GM23248 (cell line): Measurements from ENCODE around the gene AKT3. TPM values are rescaled to one million over a fixed set of nuclear protein-coding genes. Genes with fewer than 3 reads are reported as not detected.

Source experiments
- DNase-seq: peaks from one replicate; pipeline ENCODE4 v3.0.0-alpha.2; 2015
- H2AFZ ChIP-seq: fragments of 200-600 bp; sonication (generic); 2 replicates; pipeline ENCODE4 v1.6.1; 2016; ENCODE audit warnings: antibody characterized with exemption
- H3F3A ChIP-seq: fragments of 200-600 bp; sonication (generic); 2 replicates; pipeline ENCODE4 v1.6.1; 2016; ENCODE audit warnings: mild to moderate bottlenecking, antibody characterized with exemption, mixed run types; ENCODE audit not compliant: insufficient read depth
- H3K27ac ChIP-seq: fragments of 200-600 bp; sonication (generic); 2 replicates; pipeline ENCODE4 v1.5.1; 2016; ENCODE audit warnings: mild to moderate bottlenecking
- H3K27me3 ChIP-seq: fragments of 200-600 bp; sonication (generic); replicated peaks from 2 replicates; pipeline ENCODE4 v1.6.1; 2016; ENCODE audit warnings: mild to moderate bottlenecking; ENCODE audit not compliant: insufficient read depth
- H3K36me3 ChIP-seq: fragments of 200-600 bp; sonication (generic); 2 replicates; pipeline ENCODE4 v1.6.1; 2016; ENCODE audit warnings: low read depth, mild to moderate bottlenecking
- H3K4me1 ChIP-seq: fragments of 200-600 bp; sonication (generic); 2 replicates; pipeline ENCODE4 v1.6.1; 2016; ENCODE audit warnings: mild to moderate bottlenecking; ENCODE audit not compliant: insufficient read depth
- H3K4me2 ChIP-seq: fragments of 200-600 bp; sonication (generic); one replicate; pipeline ENCODE4 v1.6.1; 2016; ENCODE audit warnings: mild to moderate bottlenecking; ENCODE audit not compliant: unreplicated experiment
- H3K4me3 ChIP-seq: fragments of 200-600 bp; sonication (generic); 2 replicates; pipeline ENCODE4 v1.5.1; 2016; ENCODE audit warnings: mild to moderate bottlenecking
- H3K79me2 ChIP-seq: fragments of 200-600 bp; sonication (generic); 2 replicates; pipeline ENCODE4 v1.6.1; 2016; ENCODE audit warnings: mild to moderate bottlenecking; ENCODE audit not compliant: insufficient read depth
- H3K9ac ChIP-seq: fragments of 200-600 bp; sonication (generic); 2 replicates; pipeline ENCODE4 v1.6.1; 2016; ENCODE audit warnings: mild to moderate bottlenecking
- H3K9me2 ChIP-seq: fragments of 200-600 bp; sonication (generic); 2 replicates; pipeline ENCODE4 v1.6.1; 2016; ENCODE audit warnings: mixed run types, mild to moderate bottlenecking, moderate library complexity; ENCODE audit not compliant: insufficient read depth
- H3K9me3 ChIP-seq: fragments of 200-600 bp; sonication (generic); one replicate; pipeline ENCODE4 v1.6.1; 2017; ENCODE audit warnings: low read depth
- H4K20me1 ChIP-seq: fragments of 200-600 bp; sonication (generic); 2 replicates; pipeline ENCODE4 v1.6.0; 2016; ENCODE audit not compliant: insufficient read depth
- EZH2 ChIP-seq: fragments of 200-600 bp; sonication (generic); IDR thresholded peaks from 2 replicates; pipeline ENCODE4 v1.6.1; 2018; ENCODE audit warnings: antibody characterized with exemption, mild to moderate bottlenecking; ENCODE audit not compliant: insufficient read depth, poor library complexity, severe bottlenecking
- EZH2phosphoT487 ChIP-seq: fragments of 200-600 bp; sonication (generic); IDR thresholded peaks from 2 replicates; pipeline ENCODE4 v1.6.1; 2018; ENCODE audit warnings: antibody characterized with exemption, moderate library complexity, mild to moderate bottlenecking, low read depth; ENCODE audit not compliant: insufficient read depth
- WGBS, 2 experiments: methylation state at CpG; one replicate each; pipeline ENCODE4 v1.1.6; 2015 to 2017; ENCODE audit warnings: low lambda C conversion rate in 2 of 2, low coverage in 1 of 2; ENCODE audit errors: missing lambda C conversion rate in 2 of 2; 5-methylcytosine and 5-hydroxymethylcytosine counted together
- in situ Hi-C: fragments of 300-500 bp; cut with MboI; formaldehyde crosslinking; loops from 2 replicates; pipeline ENCODE4 v1.15.0; 2020
- polyA plus RNA-seq: library from polyadenylated mRNA; unstranded; fragments of >200 nt; fragmentation: Nextera tagmentation; extraction: Ambion mirVana; gene quantifications from 2 replicates; pipeline ENCODE4 v1.2.1, GENCODE V29; 2016
- total RNA-seq: library from RNA; depleted of rRNA; stranded (reverse); fragments of >200 nt; shearing (Covaris generic); gene quantifications from 2 replicates; pipeline ENCODE4 v1.2.3, GENCODE V29; 2014

The AKT3 gene
- total and polyA plus RNA-seq, 2 experiments from 2014 or later, result 9.1 to 31.2 TPM

GRCh38 chr1:243496806-243497205, 353.2 kb downstream of the AKT3 start:
- TF ChIP-seq EZH2, result no peak
- no peak for TF ChIP-seq EZH2phosphoT487
- H3K27ac ChIP-seq, result no peak overlapping the region

GRCh38 chr1:243496187-243496646, 353.8 kb downstream of the AKT3 start:
- no peaks in the 10 kb centered on the region for H3K27me3 ChIP-seq
- H4K20me1 ChIP-seq, result no peaks in the 10 kb centered on the region
- WGBS, 2 experiments, result 45 to 51% methylated on average over 18 to 19 of the region's 19 CpGs
- H3K4me3 ChIP-seq, result no peak overlapping the region
- in situ Hi-C loops, result no loop called here
- H3K79me2 ChIP-seq, result no peaks in the 10 kb centered on the region
- DNase-seq, result no peak
- peak overlapping the region; percentile 50; the same call in 1 of the 2 replicates for H3K9ac ChIP-seq
- no peaks in the 10 kb centered on the region for H3K9me3 ChIP-seq
- H3K4me2 ChIP-seq, result peak overlapping the region; percentile 71
- H3K9me2 ChIP-seq, result no peaks in the 10 kb centered on the region
- TF ChIP-seq EZH2 (no peak), EZH2phosphoT487 (no peak)
- H3F3A ChIP-seq, result peaks cover 36% of the 10 kb centered on the region
- peak overlapping the region; percentile 59 for H2AFZ ChIP-seq
- H3K36me3 ChIP-seq, result 0 out of 2 replicates have a peak, but pooled peaks cover 8% of the 10 kb centered on the region
- peaks cover 37% of the 10 kb centered on the region for H3K4me1 ChIP-seq
- peak overlapping the region; percentile 72 for H3K27ac ChIP-seq

More at GRCh38 chr1:243496806-243497205, 353.2 kb downstream of the AKT3 start:
- Histone ChIP-seq H2AFZ (no peak overlapping the region), H3K36me3 (0 out of 2 replicates have a peak, but pooled peaks cover 8% of the 10 kb centered on the region), H3F3A (peaks cover 36% of the 10 kb centered on the region), H3K9me3 (no peaks in the 10 kb centered on the region), H3K79me2 (no peaks in the 10 kb centered on the region), H3K9ac (no peak overlapping the region), H3K4me1 (peaks cover 37% of the 10 kb centered on the region), H3K4me2 (no peak overlapping the region), H3K27me3 (no peaks in the 10 kb centered on the region), H3K9me2 (no peaks in the 10 kb centered on the region), H3K4me3 (no peak overlapping the region), H4K20me1 (no peaks in the 10 kb centered on the region)
- DNase-seq, result no peak
- 87 to 89% methylated on average over 11 of the region's 11 CpGs for WGBS, 2 experiments
- in situ Hi-C loops, result no loop called here

GRCh38 chr1:243495442-243496186, 354.4 kb downstream of the AKT3 start:
- Histone ChIP-seq H3K4me3 (no peak overlapping the region), H3K4me1 (peaks cover 39% of the 10 kb centered on the region), H3K27me3 (no peaks in the 10 kb centered on the region), H4K20me1 (no peaks in the 10 kb centered on the region), H3K27ac (peak overlapping the region; percentile 72), H3K36me3 (0 out of 2 replicates have a peak, but pooled peaks cover 8% of the 10 kb centered on the region), H3K9me3 (no peaks in the 10 kb centered on the region), H2AFZ (peak overlapping the region; percentile 59), H3F3A (peaks cover 39% of the 10 kb centered on the region), H3K4me2 (peak overlapping the region; percentile 71), H3K9me2 (no peaks in the 10 kb centered on the region), H3K79me2 (no peaks in the 10 kb centered on the region), H3K9ac (peak overlapping the region; percentile 50; the same call in 1 of the 2 replicates)
- peak; percentile 80 for DNase-seq
- TF ChIP-seq EZH2phosphoT487 (no peak), EZH2 (no peak)
- in situ Hi-C loops, result no loop called here
- 72 to 74% methylated on average over 21 to 22 of the region's 24 CpGs for WGBS, 2 experiments

GRCh38 chr1:243494741-243495431, 355.2 kb downstream of the AKT3 start:
- Histone ChIP-seq H3K4me2 (no peak overlapping the region), H3K9ac (no peak overlapping the region), H3K79me2 (no peaks in the 10 kb centered on the region), H3K27ac (no peak overlapping the region), H4K20me1 (no peaks in the 10 kb centered on the region), H3K27me3 (no peaks in the 10 kb centered on the region), H2AFZ (no peak overlapping the region), H3K9me2 (no peaks in the 10 kb centered on the region), H3K36me3 (0 out of 2 replicates have a peak, but pooled peaks cover 3% of the 10 kb centered on the region), H3K4me3 (no peak overlapping the region), H3K4me1 (peaks cover 35% of the 10 kb centered on the region), H3K9me3 (no peaks in the 10 kb centered on the region), H3F3A (peaks cover 32% of the 10 kb centered on the region)
- WGBS, 2 experiments, result 94 to 95% methylated on average over 14 to 15 of the region's 15 CpGs
- in situ Hi-C loops, result no loop called here
- no peak for TF ChIP-seq EZH2
- no peak for TF ChIP-seq EZH2phosphoT487
- no peak for DNase-seq
